Measurements from ENCODE around the gene TSPOAP1.

GRCh38 chr17:58370716-58371115 lies 42.1 kb upstream of the TSPOAP1 start:
- no peak for TF ChIP-seq POLR2A (IDR thresholded peaks at IDR 0.05)
- TF ChIP-seq CTCF (IDR thresholded peaks at IDR 0.05 in 4 of 5, conservative IDR thresholded peaks at IDR 0.05 in 1 of 5), result no peak

Measured in gastrocnemius medialis (tissue), 4 donors.